GM23248 (cell line): Measurements from ENCODE around the gene C20orf202.

Source experiments
- EZH2 ChIP-seq: fragments of 200-600 bp; sonication (generic); IDR thresholded peaks from 2 replicates; pipeline ENCODE4 v1.6.1; 2018; ENCODE audit warnings: antibody characterized with exemption, mild to moderate bottlenecking; ENCODE audit not compliant: insufficient read depth, poor library complexity, severe bottlenecking
- EZH2phosphoT487 ChIP-seq: fragments of 200-600 bp; sonication (generic); IDR thresholded peaks from 2 replicates; pipeline ENCODE4 v1.6.1; 2018; ENCODE audit warnings: antibody characterized with exemption, moderate library complexity, mild to moderate bottlenecking, low read depth; ENCODE audit not compliant: insufficient read depth

DNA sequence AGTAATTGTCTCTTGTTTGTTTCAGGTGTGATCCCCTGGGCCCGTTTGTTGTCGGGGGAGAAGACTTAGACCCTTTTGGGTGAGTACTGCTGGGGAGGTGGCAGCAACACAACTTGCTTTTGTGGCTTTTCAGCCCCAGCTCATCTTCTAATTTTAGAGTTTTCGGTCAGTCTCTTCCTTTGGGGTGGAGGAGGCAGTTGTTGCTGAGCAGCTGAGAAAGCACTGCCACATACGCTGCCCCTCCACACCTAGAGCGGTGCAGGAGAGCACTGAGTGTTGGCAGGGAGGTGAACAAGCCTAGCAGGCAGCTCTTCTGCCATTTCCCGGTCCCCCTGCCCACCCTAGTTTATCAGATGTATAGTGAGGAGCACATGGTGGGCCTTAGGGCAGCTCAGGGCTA lies 40.1 kb upstream of the C20orf202 start:
- no peak for TF ChIP-seq EZH2
- no peak for TF ChIP-seq EZH2phosphoT487
